CD4-positive, alpha-beta T cell (primary cell): Measurements from ENCODE around the gene MEAF6. TPM values are rescaled to one million over a fixed set of nuclear protein-coding genes. Genes with fewer than 3 reads are reported as not detected.

Source experiments
- ATAC-seq: fragments of 200-7000 bp; cut with Tn5 transposase; one replicate; pipeline ENCODE4 v1.10.0; 2022; ENCODE audit warnings: mild to moderate bottlenecking; ENCODE audit not compliant: poor library complexity
- CTCF ChIA-PET: fragments of 350-600 bp; sonication (Branson Sonifier 250); formaldehyde crosslinking; loops from one replicate; lab custom pipeline; 2021; ENCODE audit warnings: antibody characterized with exemption, inconsistent platforms; lab: Charles Lee
- POLR2A ChIA-PET: fragments of 350-600 bp; sonication (Branson Sonifier 250); formaldehyde crosslinking; loops from one replicate; lab custom pipeline; 2021; ENCODE audit warnings: antibody characterized with exemption, inconsistent platforms; lab: Charles Lee
- DNase-seq, 14 experiments: peaks; one replicate each; pipeline ENCODE4 v3.0.0-alpha.2; 2013 to 2020; ENCODE audit warnings: mixed read lengths in 2 of 14
- H3K27ac ChIP-seq, 2 donors: one replicate each; pipeline versions ENCODE4 v1.5.1 to v1.7.0; 2013; ENCODE audit warnings: low read length in 2 of 2, low read depth in 1 of 2, mild to moderate bottlenecking in 1 of 2
- H3K27me3 ChIP-seq, 2 experiments: 1 replicate in 1 of 2; 2 replicates in 1 of 2; pipeline versions ENCODE4 v1.6.1 to v1.7.0; 2013; ENCODE audit warnings: low read length in 2 of 2, control low read depth in 1 of 2, mild to moderate bottlenecking in 1 of 2, moderate library complexity in 1 of 2; ENCODE audit not compliant: insufficient read depth in 2 of 2, control insufficient read depth in 1 of 2
- H3K36me3 ChIP-seq: one replicate; pipeline ENCODE4 v1.6.1; 2013; ENCODE audit warnings: low read length, control low read depth; ENCODE audit not compliant: insufficient read depth
- H3K4me1 ChIP-seq: one replicate; pipeline ENCODE4 v1.6.1; 2013; ENCODE audit warnings: low read length, control low read depth; ENCODE audit not compliant: insufficient read depth
- H3K4me3 ChIP-seq: one replicate; pipeline ENCODE4 v1.5.1; 2013; ENCODE audit warnings: mild to moderate bottlenecking, low read length, moderate library complexity
- H3K9me3 ChIP-seq, 2 experiments: 1 replicate in 1 of 2; 2 replicates in 1 of 2; pipeline versions ENCODE4 v1.6.1 to v1.7.0; 2013; ENCODE audit warnings: low read length in 2 of 2, mild to moderate bottlenecking in 2 of 2, control low read depth in 1 of 2, moderate library complexity in 1 of 2; ENCODE audit not compliant: control insufficient read depth in 1 of 2, insufficient read depth in 1 of 2
- H3K27ac Mint-ChIP-seq: one replicate; pipeline ENCODE4 v1.8.0; 2020; ENCODE audit warnings: mixed read lengths
- H3K27me3 Mint-ChIP-seq: one replicate; pipeline ENCODE4 v1.8.0; 2021; ENCODE audit warnings: mixed read lengths
- H3K36me3 Mint-ChIP-seq: one replicate; pipeline ENCODE4 v1.8.0; 2021; ENCODE audit warnings: low read depth, mixed read lengths
- H3K4me1 Mint-ChIP-seq: one replicate; pipeline ENCODE4 v1.8.0; 2021; ENCODE audit warnings: low read depth, mixed read lengths
- H3K4me3 Mint-ChIP-seq: one replicate; pipeline ENCODE4 v1.8.0; 2020; ENCODE audit warnings: mild to moderate bottlenecking, mixed read lengths
- H3K9me3 Mint-ChIP-seq: one replicate; pipeline ENCODE4 v1.8.0; 2020; ENCODE audit warnings: mixed read lengths
- intact Hi-C, 2 experiments: fragments of 100-400 bp; cut with DNase I in 1 of 2; cut with micrococcal nuclease in 1 of 2; formaldehyde crosslinking; loops; one replicate each; pipeline versions ENCODE4 v1.15.1 to v1.9.0; 2023 to 2025; cut with DNase I, micrococcal nuclease
- total RNA-seq, 174 experiments: library from RNA in 2 of 174; stranded (reverse) in 2 of 174; gene quantifications; one replicate each; pipeline ENCODE4 v1.2.3 and lab custom pipeline; 2021 to 2026
- TF ChIP-seq, protein P1 (sequence below): fragments of 200-600 bp; IDR thresholded peaks from one replicate; pipeline ENCODE4 v1.8.0; 2022; ENCODE audit warnings: antibody characterized with exemption, mild to moderate bottlenecking

The MEAF6 gene
- total RNA-seq, 2 experiments from 2014 or later, result 39.0 to 41.5 TPM

GRCh38 chr1:37497832-37498231, 16.7 kb downstream of the MEAF6 start:
- Histone ChIP-seq H3K4me1 (no peaks in the 10 kb centered on the region), H3K27me3 (no peaks in the 10 kb centered on the region), H3K9me3 (no peaks in the 10 kb centered on the region), H3K4me3 (no peak overlapping the region), H3K36me3 (peaks cover 76% of the 10 kb centered on the region), H3K27ac (no peak overlapping the region)
- no peak for ATAC-seq
- H3K4me1 Mint-ChIP-seq, result peaks cover 28% of the 10 kb centered on the region
- H3K9me3 Mint-ChIP-seq, result no peaks in the 10 kb centered on the region
- H3K27ac Mint-ChIP-seq, result no peak overlapping the region
- H3K27me3 Mint-ChIP-seq, result no peaks in the 10 kb centered on the region
- intact Hi-C loops, result no loop called here
- CTCF ChIA-PET, result interaction anchor here (0.7 to 3.4 kb wide), 3 partner anchors 10 to 17 kb away, joined by 3 to 14 read pairs (median 12); partner anchors contain the start of gene MEAF6
- peaks cover 77% of the 10 kb centered on the region for H3K36me3 Mint-ChIP-seq
- POLR2A ChIA-PET, result interaction anchor here (1.2 to 3.0 kb wide), 2 partner anchors 17 to 56 kb away, joined by 4 to 8 read pairs; partner anchors contain the start of genes MEAF6 and SNIP1
- H3K4me3 Mint-ChIP-seq, result no peak overlapping the region
- DNase-seq, result no peak
- TF ChIP-seq, protein P1, sequence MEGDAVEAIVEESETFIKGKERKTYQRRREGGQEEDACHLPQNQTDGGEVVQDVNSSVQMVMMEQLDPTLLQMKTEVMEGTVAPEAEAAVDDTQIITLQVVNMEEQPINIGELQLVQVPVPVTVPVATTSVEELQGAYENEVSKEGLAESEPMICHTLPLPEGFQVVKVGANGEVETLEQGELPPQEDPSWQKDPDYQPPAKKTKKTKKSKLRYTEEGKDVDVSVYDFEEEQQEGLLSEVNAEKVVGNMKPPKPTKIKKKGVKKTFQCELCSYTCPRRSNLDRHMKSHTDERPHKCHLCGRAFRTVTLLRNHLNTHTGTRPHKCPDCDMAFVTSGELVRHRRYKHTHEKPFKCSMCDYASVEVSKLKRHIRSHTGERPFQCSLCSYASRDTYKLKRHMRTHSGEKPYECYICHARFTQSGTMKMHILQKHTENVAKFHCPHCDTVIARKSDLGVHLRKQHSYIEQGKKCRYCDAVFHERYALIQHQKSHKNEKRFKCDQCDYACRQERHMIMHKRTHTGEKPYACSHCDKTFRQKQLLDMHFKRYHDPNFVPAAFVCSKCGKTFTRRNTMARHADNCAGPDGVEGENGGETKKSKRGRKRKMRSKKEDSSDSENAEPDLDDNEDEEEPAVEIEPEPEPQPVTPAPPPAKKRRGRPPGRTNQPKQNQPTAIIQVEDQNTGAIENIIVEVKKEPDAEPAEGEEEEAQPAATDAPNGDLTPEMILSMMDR, result no peak

DNA sequence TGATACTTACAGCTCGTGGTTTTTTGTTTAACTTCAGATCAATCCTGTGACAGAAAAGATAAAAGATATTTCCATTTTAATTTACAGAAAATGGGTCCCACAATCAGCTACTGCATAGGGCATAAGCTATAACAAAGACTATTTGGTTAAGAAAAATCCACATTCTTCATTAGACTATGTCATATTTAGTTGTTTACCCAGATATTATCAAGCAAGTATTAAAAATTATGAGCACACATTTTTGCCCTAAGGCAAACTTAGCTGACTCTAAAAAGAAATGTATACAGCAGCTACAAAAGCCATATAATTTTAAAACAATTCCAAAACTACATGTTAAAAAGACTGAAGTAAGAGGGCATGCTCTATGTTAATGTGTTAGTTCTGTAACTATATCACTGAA, 18.7 kb downstream of the MEAF6 start:
- Mint-ChIP-seq H3K27ac (peak overlapping the region; percentile 17), H3K36me3 (peaks cover 73% of the 10 kb centered on the region), H3K4me3 (no peak overlapping the region)

DNA sequence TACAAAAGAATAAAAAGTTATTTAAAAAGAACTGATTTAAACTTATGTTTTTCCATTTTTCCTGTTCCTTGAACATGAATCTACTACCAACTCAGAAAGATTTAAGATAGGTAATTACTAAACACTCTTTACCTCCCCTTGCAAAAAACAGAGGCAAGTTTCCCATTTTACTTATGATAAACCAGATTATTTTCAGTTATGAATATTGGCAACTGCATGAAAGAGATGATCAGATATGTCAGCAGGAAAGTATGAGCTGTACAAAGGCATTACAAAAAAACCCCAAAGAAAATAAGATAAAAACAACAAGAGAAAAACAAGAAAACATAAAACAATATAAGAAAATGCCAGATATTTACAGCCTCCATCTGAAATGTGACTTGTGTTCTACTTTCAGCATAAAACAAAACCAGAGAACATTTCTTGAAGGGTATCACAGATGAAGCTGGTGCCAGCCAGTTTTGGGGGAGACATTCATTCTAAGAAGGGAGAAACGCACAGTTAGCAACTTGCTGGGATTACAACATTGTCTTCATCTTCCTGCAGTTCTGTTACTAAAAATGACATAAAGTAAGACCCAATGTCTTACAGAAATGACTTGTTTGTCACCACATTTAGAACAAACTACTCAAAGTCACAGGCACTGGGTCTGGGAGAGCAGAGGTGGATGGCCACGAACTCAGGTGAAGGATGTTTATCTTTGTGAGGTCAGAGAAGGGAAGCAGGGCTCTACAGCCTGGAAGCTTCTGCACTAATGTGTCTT, 21.0 kb downstream of the MEAF6 start:
- TF ChIP-seq, protein P1, result no peak
- ATAC-seq, result no peak
- Mint-ChIP-seq H3K36me3 (peaks cover 68% of the 10 kb centered on the region), H3K4me3 (no peak overlapping the region), H3K27me3 (no peaks in the 10 kb centered on the region), H3K27ac (peak overlapping the region; percentile 32), H3K9me3 (no peaks in the 10 kb centered on the region), H3K4me1 (peaks cover 16% of the 10 kb centered on the region)
- intact Hi-C loops, result no loop called here
- peaks cover 74% of the 10 kb centered on the region for H3K36me3 ChIP-seq
- no peak overlapping the region for H3K27ac ChIP-seq
- no peaks in the 10 kb centered on the region for H3K9me3 ChIP-seq
- no peaks in the 10 kb centered on the region for H3K27me3 ChIP-seq
- H3K4me3 ChIP-seq, result no peak overlapping the region
- POLR2A ChIA-PET, result no interaction called here
- DNase-seq, result no peak
- CTCF ChIA-PET, result interaction anchor here (1.2 kb wide), 1 partner anchor 20 kb away, joined by 3 read pairs; no protein-coding TSS in a partner anchor
- no peaks in the 10 kb centered on the region for H3K4me1 ChIP-seq

More for the DNA sequence above, 18.7 kb downstream of the MEAF6 start:
- DNase-seq (no peak), ATAC-seq (no peak)
- H3K27ac ChIP-seq, result no peak overlapping the region
- Mint-ChIP-seq H3K9me3 (no peaks in the 10 kb centered on the region), H3K4me1 (peaks cover 22% of the 10 kb centered on the region), H3K27me3 (no peaks in the 10 kb centered on the region)
- H3K4me3 ChIP-seq, result no peak overlapping the region
- no peaks in the 10 kb centered on the region for H3K27me3 ChIP-seq
- peaks cover 76% of the 10 kb centered on the region for H3K36me3 ChIP-seq
- ChIA-PET POLR2A (interaction anchor here (1.1 to 3.0 kb wide), 2 partner anchors 17 to 19 kb away, joined by 3 to 8 read pairs; partner anchors contain the start of gene MEAF6), CTCF (interaction anchor here (0.6 to 3.4 kb wide), 6 partner anchors 9 to 38 kb away, joined by 3 to 14 read pairs (median 4); partner anchors contain the start of gene MEAF6)
- intact Hi-C loops, result no loop called here
- H3K4me1 ChIP-seq, result no peaks in the 10 kb centered on the region
- H3K9me3 ChIP-seq, result no peaks in the 10 kb centered on the region
- TF ChIP-seq, protein P1, result no peak
